Stimulated activated CD4-positive, alpha-beta T cell treated with anti-CD3 and anti-CD28 coated beads, Interleukin-1b, Interleukin-23, amount 100 ng/mL, for 1 hour (primary cell): ENCODE data around the gene ENTPD6.

Experiments used
- DNase-seq, 2 donors: peaks; one replicate each; pipeline ENCODE4 v3.0.0-alpha.2; 2020; ENCODE audit warnings: low read depth in 2 of 2

Gene ENTPD6

DNA sequence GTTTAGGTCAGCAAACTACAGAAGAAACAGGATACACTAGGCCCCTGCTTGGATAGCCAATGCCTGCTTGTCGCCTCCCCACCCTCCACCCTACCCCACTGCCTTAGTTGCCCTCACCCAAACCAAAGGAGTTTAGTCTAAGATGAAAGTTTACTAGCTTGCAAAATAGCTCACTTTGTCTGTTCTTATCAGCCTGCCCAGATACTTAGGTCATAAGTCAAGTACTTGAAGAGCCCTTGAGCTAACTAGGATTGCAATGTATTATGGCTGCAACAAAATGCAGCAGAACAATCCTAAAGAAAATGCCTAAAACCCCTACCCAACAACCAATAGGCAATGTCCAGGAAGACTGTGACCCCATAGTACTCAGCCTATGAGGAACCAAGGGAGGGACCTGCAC is 7.3 kb upstream of the ENTPD6 start:
- DNase-seq = no peak

DNA sequence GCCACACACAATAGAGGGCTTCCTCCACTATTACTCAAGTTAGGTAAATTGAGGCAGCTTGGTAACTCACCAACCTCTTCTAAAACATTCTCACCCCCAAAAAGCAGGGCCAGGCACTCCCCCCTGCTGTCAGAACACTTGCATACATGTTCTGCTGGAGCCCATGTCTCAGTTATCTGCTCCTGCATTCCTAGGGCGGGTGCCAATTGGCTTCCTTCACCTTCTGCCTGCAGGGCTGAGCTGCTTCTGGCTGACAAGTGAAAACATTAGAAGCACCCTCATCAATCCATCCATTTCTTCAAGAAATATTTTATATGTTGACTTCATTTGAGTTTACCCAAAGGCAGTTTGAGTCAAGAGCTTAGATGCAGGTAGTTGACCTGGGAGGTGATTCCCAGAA is 4.5 kb upstream of the ENTPD6 start:
- DNase-seq = no peak

DNA sequence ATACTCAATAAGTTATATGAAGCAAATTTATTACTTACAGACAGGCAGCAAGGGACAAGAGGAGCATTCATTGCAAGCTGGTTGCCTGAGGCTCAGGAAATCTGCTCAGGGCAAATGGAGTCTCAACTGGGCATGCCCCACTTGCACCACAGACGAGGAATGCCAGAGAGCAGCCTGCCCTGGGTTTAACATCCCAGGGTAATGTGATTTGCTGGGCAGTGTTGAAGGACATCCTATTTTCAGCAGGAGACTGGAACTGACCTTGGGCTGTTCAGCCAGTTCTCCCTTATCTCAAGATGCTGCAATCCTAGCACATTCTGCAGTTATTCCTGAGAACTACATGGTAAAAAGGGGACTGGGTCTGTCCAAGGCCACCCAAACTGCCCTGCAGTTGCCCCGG is 3.8 kb upstream of the ENTPD6 start:
- DNase-seq = no peak

DNA sequence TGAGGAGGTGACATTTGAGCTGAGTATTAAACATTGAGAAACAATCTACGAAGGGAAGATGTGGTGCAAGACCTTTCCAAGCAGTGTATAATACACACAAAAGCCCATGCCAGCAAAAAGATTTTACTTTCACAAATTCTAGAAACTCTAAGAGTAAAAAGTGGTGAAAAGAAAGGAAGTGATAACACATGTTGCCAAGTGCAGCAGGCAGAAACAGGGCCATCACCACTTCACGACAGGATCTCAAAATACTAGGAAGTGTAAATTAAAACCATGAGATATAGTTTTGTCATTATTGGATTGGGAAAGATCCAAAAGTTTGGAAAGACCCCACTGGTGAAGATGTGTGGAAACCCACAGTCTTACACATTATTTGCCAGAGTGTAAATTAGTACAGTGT is 1.7 kb upstream of the ENTPD6 start:
- no peak for DNase-seq

DNA sequence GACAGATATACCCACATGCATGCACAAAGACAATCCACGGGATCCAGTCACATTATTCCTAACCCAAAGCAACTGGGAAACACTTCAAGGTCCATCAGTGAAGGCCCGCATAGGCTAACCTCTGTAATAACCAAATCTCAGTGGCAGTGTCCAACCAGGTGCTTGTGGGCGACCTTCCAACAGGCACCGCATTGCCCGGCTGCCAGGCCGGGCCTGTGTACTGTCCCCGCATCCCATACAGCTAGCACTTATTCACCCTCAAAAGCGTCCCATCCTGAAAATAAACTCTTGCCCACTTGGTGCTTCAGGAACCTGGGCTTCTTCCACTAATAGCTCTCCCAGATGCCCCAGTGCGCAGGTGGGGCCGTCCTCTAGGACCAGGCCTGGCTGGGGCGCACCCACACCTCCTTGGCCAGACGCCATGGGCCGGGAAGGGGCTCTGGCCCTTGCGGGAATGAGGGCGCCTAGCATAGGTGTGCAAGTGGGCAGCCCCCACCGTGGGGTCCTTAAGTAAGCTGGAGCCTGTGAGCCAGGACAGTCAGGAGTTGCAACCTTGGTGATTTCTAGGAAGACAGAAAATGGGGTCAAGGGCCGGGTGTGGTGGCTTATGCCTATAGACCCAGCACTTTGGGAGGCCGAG is 1.1 kb upstream of the ENTPD6 start:
- DNase-seq = no peak

DNA sequence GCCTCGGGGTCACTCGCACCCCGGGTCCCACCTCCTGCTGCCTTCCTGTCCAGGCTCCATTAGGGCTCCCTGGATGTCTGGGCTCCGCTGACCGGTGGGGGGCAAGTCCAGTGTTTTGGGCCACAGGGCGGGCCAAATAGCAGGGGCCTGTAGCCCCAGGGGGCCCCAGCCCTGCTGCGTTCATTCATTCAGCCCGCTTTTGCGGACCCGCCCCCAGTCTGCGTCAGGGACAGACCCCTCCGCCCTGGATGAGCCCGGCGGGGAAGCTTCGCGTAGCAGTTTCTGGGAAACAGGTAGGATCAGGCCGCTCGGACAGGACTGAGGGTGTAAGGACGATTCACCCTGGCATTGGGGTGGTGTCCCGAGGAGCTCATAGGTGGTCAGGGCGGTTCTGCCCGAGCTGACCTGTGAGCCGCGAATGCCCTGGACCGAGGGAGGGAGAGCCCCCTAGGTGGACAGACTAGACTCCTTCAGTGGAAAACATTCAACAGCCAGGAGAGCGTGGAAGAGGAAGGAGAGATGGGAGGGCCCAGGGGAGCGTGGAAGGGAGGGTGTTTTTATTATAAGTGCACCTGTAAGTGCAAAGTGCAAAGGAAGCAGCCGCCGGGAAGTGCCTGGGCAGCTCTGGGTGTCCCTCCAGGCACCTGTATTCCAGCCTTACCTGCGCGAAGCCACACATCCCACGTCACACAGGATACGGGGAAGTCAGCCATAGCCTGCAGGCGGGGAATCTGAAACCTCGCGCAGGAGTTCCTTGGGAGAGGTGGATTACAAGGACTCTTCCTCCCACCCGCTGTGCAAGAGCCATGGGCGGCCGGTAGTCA is 662 bp downstream of the ENTPD6 start:
- DNase-seq = no peak

DNA sequence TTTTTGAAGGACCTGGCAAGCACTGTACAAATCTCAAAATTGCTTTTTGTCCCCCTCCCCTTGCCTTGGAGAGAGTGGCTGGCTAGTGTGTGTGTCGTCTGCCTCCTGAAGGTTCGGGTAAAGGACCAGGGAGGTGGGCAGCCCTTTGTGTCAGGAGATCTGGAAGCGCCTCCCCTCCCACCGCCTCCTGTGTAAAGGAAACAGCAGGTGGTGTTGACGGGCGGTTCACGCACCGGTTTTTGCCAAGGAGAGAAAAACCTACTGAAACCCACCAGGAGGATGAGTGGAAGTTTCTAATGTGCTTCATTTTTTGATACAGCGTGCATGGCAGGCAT is 1.2 kb downstream of the ENTPD6 start:
- no peak for DNase-seq

DNA sequence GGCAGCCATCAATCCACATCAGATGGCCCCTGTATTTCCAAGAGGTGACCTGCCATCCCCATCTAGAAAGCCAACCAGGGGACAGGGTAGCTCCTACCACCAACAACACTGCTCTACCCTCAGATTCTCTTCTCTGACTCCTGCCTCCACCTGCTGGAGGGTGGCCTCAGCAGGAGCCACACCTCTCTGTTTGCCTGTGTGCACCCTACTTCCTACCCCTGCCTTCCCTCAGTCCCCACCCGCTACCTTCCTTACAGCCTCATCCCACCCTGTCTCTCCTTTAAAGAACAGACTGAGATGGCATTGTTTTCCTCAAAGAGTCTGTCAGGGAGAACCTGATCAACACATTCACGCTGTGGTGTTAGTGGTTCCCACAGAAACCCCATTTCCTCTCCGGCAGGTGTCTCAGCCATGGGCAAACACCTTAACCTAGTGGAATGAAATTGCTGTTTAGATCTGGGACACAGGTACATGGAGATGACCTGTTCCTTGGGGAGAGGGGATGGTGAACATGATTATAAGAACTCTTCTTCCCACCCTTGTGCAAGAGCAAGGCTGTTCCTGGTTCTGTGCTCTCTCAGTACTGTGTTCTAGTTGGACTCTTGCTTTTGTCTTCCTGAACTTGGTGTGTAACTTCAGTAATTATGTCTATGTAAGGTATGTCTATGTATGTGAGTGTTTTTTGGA is 1.8 kb downstream of the ENTPD6 start:
- DNase-seq = no peak

DNA sequence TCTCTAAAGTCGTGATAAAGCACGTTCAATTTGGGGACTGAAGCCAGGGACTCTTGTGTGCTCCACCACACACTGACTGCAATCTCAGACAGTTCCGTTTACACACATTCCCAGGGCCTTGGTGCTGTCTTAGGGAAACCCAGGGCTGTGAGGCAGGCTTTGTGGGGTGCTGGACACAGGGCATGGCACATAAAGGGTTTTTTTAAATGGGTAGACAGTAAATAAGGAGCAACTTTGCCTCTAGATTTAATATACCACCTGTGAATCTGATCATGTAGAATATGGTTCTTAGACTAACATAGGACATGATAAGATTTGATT is 2.3 kb downstream of the ENTPD6 start:
- no peak for DNase-seq

DNA sequence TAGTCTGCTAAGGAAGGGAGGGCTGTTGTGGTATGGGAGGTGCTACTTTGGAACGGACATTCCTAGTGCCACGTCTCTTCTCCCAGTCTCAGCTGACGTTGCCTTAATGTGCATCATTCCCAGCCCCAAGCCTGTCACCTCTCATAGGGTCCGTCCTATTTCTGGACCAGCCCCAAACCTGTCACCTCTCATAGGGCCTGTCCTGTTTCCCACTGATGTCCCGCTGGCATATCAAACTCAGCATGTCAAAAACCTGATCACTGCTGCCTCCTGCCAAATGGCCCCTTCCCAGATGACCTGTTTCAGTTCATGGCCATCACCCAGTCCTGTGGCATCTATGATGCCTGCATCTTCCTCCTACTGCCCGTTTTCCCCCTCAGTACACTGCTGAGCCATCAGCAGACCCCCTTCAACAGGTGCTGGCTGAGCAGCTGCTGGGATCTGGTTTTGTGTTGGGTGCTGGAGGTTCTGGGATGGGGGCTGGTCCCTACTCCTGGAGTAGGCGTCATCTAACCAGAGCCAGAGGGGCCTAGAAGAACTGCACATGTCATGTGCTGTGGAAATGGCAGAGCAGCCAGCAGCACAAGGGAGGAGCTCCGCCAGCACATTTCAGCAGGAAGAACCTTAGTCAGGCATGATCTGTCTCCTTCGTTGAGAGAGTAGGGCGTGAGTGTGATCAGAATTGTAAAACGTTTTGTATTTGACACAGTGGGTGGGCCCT is 3.3 kb downstream of the ENTPD6 start:
- DNase-seq = no peak

DNA sequence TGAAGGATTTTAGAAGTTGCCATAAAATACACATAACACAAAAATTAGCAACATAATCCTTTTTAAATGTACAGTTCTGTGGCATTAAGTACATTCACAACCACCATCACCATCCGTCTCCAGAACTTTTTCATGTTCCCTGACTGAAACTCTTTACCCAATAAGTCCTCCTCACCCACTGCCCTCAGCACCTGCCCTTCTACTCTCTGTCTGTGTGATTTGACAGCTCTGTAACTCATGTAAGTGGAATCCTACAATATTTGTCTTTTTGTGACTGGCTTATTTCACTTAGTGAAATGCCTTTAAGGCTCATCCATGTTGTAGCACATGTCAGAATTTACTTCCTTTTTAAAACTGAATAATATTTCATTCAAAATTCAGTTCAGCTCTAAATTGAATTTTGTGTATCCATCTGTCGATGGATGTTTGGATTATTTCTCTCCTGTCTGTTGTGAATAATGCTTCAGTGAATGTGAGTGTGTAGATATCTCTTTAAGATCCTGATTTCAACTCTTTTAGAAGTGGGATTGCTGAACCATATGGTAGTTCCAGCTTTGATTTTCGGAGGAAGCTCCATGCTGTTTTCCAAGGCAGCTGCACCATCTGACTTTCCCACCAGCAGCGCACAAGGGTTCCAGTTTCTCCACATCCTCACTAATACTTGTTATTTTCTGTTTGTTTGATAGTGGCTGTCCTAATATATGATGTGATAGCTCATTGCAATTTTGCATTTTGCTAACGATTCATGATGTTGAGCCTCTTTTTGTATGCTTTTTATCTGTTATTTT is 4.2 kb downstream of the ENTPD6 start:
- DNase-seq = no peak

DNA sequence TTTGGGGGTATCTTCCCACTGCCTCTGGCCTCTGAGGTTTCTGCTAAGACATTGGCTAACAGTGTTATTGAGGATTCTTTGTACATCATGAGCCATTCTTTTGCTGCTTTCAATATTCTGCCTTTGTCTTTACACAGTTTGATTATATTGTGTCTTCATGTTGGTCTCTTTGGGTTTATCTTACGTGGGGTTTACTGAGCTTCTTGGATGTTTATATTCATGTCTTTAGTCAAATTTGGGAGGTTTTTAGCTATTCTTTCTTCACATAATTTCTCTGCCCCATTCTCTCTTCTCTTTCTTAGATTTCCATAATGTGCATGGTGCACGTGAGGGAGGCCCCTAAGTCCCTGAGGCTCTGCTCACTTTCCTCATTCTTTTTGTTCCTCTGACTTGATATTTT is 7.6 kb downstream of the ENTPD6 start:
- no peak for DNase-seq

DNA sequence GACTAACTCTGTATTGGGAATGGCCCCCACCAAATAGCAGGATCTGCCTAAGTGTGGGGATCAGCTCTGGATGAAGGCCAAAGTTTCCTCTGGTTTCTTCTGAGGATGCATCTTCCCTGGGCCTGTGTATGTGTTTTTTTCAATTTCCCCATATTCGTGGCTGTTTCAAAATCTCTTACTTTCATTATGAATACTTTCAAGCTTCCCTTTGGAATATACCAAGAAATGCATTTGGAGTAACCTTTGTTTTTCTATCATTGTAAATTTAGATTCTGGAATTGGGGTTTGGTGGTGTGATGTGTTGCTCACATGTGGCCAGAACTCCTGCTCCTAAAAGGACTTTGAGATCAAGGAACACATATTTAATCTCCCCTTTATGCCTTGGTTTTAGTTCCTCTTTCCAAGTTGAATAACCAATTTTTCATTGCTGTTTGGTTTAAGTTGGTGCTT is 8.4 kb downstream of the ENTPD6 start:
- no peak for DNase-seq

DNA sequence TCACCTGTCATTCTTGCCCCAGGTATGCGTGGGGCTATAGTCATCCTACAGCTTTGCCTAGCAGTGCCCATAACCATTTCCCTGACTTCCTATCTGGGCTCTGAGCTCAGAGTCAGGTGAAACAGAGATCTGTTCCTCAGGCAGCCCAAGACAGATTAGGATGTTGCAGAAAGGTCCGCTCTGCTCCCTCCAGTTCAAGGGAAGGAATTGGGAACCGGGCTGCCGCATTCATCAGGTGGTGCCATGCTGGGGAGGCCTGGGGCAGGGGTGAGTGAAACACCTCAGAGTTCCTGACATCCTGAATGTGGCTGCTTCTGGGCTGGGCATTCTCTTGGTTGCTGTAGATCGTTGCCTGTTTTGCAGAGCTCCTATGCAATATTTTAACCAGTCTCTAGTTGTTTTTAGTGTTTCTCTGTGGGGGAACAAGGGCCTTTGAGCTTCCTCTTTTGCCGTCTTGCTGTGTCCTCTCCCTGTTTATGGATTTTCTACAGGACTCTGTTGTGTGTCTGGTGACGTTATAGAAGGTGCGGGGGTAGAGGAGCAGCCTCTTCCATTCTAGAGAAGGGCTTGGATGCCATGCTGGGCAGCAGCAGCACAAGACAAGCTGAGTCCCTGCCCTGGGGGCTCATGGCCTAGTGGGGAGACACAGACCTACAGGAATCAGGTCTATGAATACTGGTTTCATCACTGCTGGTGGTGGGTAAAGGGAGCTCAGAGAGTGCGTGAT is 9.2 kb downstream of the ENTPD6 start:
- DNase-seq = no peak

DNA sequence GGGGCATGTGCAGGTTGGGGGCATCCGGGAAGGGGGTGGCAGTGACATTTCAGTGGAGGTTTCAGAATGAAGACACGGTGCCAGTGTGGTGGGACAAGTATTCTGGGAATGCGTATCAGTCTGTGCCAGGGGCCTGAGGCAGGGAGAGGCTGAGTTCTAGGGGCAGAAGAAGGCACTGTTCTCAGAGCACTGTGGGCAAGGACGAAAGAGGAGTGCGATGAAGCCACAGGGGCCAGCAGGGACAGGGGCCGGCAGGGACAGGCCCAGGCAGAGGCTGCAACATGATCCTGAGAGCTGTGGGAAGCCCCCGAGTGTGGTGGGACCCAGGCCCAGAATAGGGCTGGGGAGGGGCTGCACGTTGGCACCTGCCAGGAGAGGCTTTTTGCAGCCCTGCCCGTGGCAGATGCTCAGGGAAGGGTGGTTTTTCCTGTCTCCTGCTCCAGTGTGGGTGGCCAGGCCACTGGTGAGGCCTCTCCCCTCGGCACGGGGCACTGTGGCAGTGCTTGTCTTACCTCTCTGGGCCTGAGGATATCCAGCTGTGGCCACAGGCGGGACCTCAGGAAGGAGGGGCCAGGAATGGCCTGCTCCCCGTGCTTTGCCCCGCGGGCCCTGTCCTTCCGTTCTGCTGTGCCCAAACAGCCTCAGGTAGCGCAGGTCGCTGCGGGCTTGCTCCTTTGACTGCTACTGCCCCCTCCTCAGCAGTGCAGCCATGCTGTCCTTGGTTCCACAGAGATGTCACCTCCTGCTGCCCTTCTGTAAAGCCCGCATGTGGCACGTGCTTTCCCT is 10.0 kb downstream of the ENTPD6 start:
- DNase-seq = no peak

DNA sequence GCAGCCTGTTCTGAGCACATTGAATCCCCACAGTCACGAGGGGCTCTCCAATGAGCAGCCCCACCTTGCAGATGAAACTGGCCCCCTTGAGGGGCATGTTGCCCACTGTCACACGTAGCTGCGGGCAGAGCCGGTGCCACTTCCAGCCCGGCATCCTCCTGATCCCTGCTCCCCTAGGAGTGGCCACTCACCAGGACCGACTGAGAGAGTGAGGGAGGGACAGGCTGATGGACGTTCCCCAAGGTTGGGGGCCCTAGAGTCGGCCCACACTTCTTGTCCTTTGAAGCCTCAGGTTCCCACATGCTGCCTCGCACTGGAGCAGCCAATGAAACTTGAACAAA is 10.5 kb downstream of the ENTPD6 start:
- no peak for DNase-seq

DNA sequence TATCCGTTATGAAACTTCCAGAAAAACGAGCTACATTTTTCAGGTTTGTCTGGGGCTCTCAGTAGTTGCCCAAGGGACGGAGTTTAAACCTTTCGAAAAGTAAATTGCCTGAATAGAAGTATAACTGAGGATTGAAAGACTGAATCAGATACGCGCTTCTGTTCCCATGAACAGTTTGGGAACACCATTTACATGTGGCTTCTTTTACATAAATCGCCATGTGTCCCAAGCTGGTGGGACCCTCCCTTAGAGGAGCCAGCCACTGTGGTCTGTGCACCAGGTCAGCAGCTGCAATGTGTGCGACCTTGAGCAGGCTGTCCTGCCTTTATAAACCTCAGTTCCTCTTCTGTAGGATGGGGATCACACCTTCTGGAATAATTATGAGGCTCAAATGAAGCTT is 11.0 kb downstream of the ENTPD6 start:
- DNase-seq = no peak

DNA sequence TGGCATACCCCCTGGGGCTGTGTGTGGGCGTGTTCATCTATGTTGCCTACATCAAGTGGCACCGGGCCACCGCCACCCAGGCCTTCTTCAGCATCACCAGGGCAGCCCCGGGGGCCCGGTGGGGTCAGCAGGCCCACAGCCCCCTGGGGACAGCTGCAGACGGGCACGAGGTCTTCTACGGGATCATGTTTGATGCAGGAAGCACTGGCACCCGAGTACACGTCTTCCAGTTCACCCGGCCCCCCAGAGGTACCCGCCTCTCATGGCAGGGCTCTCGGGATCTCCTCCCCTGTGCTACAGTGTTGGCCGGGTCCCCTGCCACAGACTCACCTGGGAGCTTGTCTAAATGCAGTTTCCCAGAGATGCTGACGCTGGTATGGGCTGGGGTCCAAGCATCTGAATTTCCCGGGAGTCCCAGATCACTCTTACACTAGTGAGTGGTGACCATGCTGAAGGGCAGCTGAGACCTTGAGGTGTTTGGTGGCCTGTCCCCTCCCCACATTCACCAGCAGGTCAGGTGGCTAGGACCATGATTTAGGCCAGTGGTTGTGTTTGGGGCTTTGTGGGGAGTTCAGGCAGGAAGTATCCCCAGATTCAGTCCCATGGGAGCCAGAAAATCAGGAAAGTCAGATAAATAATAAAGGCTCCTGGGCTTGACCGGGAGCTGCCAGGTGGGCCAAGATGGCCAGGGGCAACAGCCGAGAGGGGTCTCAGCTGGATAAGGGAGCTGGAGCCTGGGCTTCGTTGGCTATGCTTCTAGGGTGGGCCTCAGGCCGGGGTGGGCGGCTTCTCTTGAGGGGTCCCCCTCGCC is 11.8 kb downstream of the ENTPD6 start:
- DNase-seq = no peak

DNA sequence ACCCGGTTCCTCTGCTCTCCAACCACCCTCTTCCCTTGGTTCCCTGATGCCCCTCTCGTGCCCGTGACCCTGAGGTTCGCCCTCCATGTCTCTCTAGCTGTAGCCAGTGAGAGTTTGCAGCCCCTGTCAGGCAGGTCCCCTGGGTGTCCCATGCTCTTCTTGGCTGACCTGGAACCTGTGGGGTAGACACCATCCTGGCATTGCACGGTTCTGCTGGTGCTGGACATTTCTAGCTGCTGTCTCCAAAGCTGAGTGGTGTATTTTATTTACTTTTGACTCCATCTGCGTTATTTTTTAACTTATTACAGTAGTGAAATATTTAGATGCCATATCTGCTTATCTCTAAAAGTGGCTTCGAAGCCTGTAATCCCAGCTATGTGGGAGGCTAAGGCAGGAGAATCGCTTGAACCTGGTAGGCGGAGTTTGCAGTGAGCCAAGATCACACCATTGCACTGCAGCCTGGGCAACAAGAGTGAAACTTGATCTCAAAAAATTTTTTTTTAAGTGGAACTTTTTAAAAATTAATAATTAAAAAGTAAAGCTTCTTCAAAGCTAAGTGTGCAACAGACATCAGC is 12.5 kb downstream of the ENTPD6 start:
- DNase-seq = no peak
